OCI-LY1 (cell line): ENCODE results near the gene WDR70.
"Not testable (repeated sequence)": the region's sequence is repeated elsewhere in the genome, so short reads cannot be mapped to it uniquely, and the experiment has no call there.

Source experiments
- H2AFZ ChIP-seq: fragments of 200-600 bp; sonication (generic), shearing (Covaris generic); 2 replicates; pipeline ENCODE4 v1.6.0; 2014; ENCODE audit warnings: antibody characterized with exemption, mild to moderate bottlenecking, low read length
- H3F3A ChIP-seq: fragments of 200-600 bp; sonication (generic), shearing (Covaris generic); 2 replicates; pipeline ENCODE4 v1.6.0; 2014; ENCODE audit warnings: mild to moderate bottlenecking, antibody characterized with exemption, low read length, moderate library complexity; ENCODE audit not compliant: insufficient read depth
- H3K27ac ChIP-seq: fragments of 200-600 bp; sonication (generic); 2 replicates; pipeline ENCODE4 v1.5.1; 2014; ENCODE audit warnings: low read length, mixed run types, mild to moderate bottlenecking, low read depth; ENCODE audit not compliant: poor library complexity, severe bottlenecking
- H3K27me3 ChIP-seq: fragments of 200-600 bp; sonication (generic); 2 replicates; pipeline ENCODE4 v1.6.0; 2014; ENCODE audit warnings: antibody characterized with exemption, mild to moderate bottlenecking, low read length, moderate library complexity; ENCODE audit not compliant: insufficient read depth
- H3K36me3 ChIP-seq: fragments of 200-600 bp; sonication (generic); 2 replicates; pipeline ENCODE4 v1.6.1; 2014; ENCODE audit warnings: mild to moderate bottlenecking, antibody characterized with exemption, low read length, moderate library complexity, mixed read lengths; ENCODE audit not compliant: insufficient read depth
- H3K4me1 ChIP-seq: fragments of 200-600 bp; sonication (generic); 2 replicates; pipeline ENCODE4 v1.5.1; 2014; ENCODE audit warnings: mild to moderate bottlenecking, low read length, moderate library complexity; ENCODE audit not compliant: insufficient read depth, severe bottlenecking
- H3K4me2 ChIP-seq: fragments of 200-600 bp; sonication (generic), shearing (Covaris generic); 2 replicates; pipeline ENCODE4 v1.6.1; 2014; ENCODE audit warnings: low read length
- H3K4me3 ChIP-seq: fragments of 200-600 bp; sonication (generic); 2 replicates; pipeline ENCODE4 v1.5.1; 2014; ENCODE audit warnings: low read length, low read depth, mild to moderate bottlenecking, mixed read lengths; ENCODE audit not compliant: poor library complexity, severe bottlenecking
- H3K79me2 ChIP-seq: fragments of 200-600 bp; shearing (Covaris generic); 2 replicates; pipeline ENCODE4 v1.6.1; 2016; ENCODE audit warnings: mixed run types, low read length, mixed read lengths; ENCODE audit not compliant: insufficient read depth
- H3K9ac ChIP-seq: fragments of 200-600 bp; sonication (generic), shearing (Covaris generic); 2 replicates; pipeline ENCODE4 v1.6.1; 2014; ENCODE audit warnings: mild to moderate bottlenecking, low read length, mixed read lengths
- H3K9me2 ChIP-seq: fragments of 200-600 bp; sonication (generic), shearing (Covaris generic); 2 replicates; pipeline ENCODE4 v1.6.1; 2014; ENCODE audit warnings: low read depth, mild to moderate bottlenecking, low read length, mixed read lengths
- H3K9me3 ChIP-seq: fragments of 200-600 bp; shearing (Covaris generic); 2 replicates; pipeline ENCODE4 v1.6.1; 2014; ENCODE audit warnings: low read length, mixed read lengths
- H4K20me1 ChIP-seq: fragments of 200-600 bp; sonication (generic), shearing (Covaris generic); 2 replicates; pipeline ENCODE4 v1.6.0; 2016; ENCODE audit warnings: mild to moderate bottlenecking, low read length; ENCODE audit not compliant: insufficient read depth
- EZH2 ChIP-seq: fragments of 200-600 bp; sonication (generic), shearing (Covaris generic); IDR thresholded peaks from 2 replicates; pipeline ENCODE4 v1.8.0; 2017; ENCODE audit warnings: borderline replicate concordance, mixed run types, mild to moderate bottlenecking, antibody characterized with exemption, low read length, moderate library complexity, mixed read lengths
- TF ChIP-seq, protein P1 (sequence below): fragments of 200-600 bp; sonication (generic), shearing (Covaris generic); IDR thresholded peaks from 2 replicates; pipeline ENCODE4 v1.5.1; 2017; ENCODE audit warnings: mild to moderate bottlenecking, antibody characterized with exemption, low read length, moderate library complexity, mixed read lengths

Gene WDR70

DNA sequence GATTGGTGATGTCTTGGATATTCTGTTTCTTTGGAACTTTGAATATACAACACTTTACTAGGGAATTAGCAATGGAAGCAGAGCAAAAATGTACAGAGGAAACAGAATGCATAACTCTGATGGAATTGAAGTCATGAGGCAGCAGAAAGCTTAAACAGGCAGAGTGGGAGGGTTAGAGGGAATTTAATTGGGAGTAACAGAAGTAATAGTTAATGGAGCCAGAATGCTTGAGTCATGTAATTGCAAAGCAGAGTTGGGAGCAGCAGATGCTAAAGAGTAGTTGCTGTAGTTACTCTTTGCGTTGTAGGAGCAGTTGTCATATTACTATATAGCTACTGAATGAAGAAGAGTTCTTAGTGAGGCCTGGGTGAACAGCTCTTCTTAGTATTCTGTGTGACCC is 90.3 kb downstream of the WDR70 start:
- H3K27me3 ChIP-seq, H3K4me2 ChIP-seq, H3K9me2 ChIP-seq, H3K9ac ChIP-seq, H3K79me2 ChIP-seq, H3F3A ChIP-seq, H4K20me1 ChIP-seq, H3K4me3 ChIP-seq, H2AFZ ChIP-seq, H3K4me1 ChIP-seq, H3K36me3 ChIP-seq, H3K9me3 ChIP-seq, H3K27ac ChIP-seq: not testable (repeated sequence)

DNA sequence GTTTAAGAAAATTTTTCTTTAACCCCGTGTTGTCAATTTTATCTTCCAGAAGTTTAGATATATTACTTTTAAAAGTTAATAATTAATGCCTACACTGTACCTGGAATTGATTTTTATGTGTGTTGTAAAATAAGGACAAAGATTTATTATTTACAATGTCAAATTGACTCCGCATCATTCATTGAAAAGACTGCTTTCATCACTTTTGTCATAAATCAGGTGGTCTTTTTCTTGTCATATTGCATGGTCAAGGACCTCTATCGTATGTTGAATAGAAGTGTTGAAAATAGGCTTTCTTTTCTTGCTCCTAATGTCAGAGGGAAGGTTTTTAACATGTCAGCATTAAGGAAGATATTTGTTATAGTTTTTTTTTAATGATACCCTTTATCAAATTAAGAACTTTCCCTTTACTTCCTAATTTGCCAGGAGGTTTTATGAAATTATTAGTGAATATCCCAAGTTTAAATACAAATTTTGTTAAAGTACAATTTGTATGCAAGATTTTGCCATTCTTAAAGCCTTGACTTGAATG is 92.6 kb downstream of the WDR70 start:
- Histone ChIP-seq H3K27ac (no peak overlapping the region), H3K4me2 (no peak overlapping the region), H3K27me3 (no peaks in the 10 kb centered on the region), H3F3A (no peaks in the 10 kb centered on the region), H4K20me1 (no peaks in the 10 kb centered on the region), H3K9ac (no peak overlapping the region), H3K9me3 (peaks cover 3% of the 10 kb centered on the region), H3K79me2 (no peaks in the 10 kb centered on the region), H3K36me3 (no peaks in the 10 kb centered on the region), H3K9me2 (no peaks in the 10 kb centered on the region), H3K4me3 (no peak overlapping the region), H3K4me1 (no peaks in the 10 kb centered on the region), H2AFZ (no peak overlapping the region)
- TF ChIP-seq, protein P1, sequence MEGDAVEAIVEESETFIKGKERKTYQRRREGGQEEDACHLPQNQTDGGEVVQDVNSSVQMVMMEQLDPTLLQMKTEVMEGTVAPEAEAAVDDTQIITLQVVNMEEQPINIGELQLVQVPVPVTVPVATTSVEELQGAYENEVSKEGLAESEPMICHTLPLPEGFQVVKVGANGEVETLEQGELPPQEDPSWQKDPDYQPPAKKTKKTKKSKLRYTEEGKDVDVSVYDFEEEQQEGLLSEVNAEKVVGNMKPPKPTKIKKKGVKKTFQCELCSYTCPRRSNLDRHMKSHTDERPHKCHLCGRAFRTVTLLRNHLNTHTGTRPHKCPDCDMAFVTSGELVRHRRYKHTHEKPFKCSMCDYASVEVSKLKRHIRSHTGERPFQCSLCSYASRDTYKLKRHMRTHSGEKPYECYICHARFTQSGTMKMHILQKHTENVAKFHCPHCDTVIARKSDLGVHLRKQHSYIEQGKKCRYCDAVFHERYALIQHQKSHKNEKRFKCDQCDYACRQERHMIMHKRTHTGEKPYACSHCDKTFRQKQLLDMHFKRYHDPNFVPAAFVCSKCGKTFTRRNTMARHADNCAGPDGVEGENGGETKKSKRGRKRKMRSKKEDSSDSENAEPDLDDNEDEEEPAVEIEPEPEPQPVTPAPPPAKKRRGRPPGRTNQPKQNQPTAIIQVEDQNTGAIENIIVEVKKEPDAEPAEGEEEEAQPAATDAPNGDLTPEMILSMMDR, result no peak
- no peak for TF ChIP-seq EZH2

DNA sequence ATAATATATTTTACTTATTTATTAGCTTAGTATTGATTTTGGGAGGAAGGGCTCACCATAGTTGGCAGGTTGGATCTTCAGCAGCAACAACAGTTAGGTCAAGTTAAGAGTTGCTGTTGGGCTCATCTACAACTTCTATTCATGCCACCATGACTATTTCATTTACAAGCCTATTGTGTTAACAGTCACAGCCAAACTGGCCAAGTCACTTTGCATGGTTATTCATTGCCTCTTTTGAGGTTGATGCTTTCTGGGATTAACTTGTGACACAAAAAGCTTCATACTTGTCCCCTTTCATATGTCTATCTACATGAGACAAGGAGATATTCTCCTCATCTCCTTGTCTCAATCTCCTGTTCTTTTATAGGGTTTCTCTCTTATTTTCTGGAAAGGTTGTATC is 98.3 kb downstream of the WDR70 start:
- Histone ChIP-seq H3K9me2 (no peaks in the 10 kb centered on the region), H3K27ac (no peak overlapping the region), H3K9ac (no peak overlapping the region), H3K4me3 (no peak overlapping the region), H2AFZ (no peak overlapping the region), H4K20me1 (no peaks in the 10 kb centered on the region), H3K9me3 (peaks cover 5% of the 10 kb centered on the region; the same call in 1 of the 2 replicates), H3K4me2 (no peak overlapping the region), H3K79me2 (no peaks in the 10 kb centered on the region), H3F3A (no peaks in the 10 kb centered on the region), H3K36me3 (peaks cover 24% of the 10 kb centered on the region), H3K4me1 (no peaks in the 10 kb centered on the region), H3K27me3 (no peaks in the 10 kb centered on the region)
- TF ChIP-seq EZH2, result no peak
- TF ChIP-seq, protein P1, result no peak

DNA sequence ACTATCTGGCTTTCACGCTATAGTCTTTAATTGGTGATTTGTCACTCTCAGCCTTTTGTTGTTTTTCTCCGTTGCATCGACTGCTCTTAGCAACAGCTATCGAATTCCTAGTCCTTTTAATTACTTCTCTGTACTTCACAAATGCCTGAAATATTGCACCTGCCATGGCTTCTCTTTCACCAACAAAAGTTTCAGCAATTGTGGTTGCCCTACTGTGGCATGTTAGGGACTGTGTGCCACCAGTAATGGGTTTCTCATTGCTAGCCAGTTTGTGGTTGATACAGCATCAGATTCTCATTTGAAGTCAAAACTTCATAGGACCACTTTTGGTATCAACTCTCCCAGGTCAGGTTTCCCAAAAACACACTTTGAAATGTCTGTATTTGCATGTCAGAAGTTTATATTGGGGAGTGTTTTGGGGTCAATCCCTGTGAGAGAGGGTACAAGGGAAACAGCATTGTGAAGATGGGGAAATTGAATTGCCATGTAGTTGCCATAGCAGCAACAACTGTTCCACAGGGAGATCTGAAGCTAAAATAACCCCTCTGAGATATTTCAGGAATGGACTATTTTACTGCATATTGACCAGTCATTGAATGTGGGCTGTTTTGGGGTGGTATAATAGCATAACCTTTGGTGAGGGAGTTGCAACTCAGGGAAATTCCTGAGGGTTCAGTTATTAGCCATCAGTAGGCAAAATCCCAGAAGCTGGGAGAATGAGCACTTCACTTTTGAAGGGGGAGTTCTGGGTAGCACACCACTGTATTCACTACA is 99.2 kb downstream of the WDR70 start:
- Histone ChIP-seq H3K9me2 (no peaks in the 10 kb centered on the region), H3F3A (no peaks in the 10 kb centered on the region), H3K36me3 (peaks cover 24% of the 10 kb centered on the region), H3K4me3 (no peak overlapping the region), H4K20me1 (no peaks in the 10 kb centered on the region), H3K27ac (no peak overlapping the region), H3K4me1 (no peaks in the 10 kb centered on the region), H3K27me3 (no peaks in the 10 kb centered on the region), H3K9ac (no peak overlapping the region), H3K9me3 (peaks cover 5% of the 10 kb centered on the region; the same call in 1 of the 2 replicates), H2AFZ (no peak overlapping the region), H3K4me2 (no peak overlapping the region), H3K79me2 (no peaks in the 10 kb centered on the region)
- TF ChIP-seq, protein P1, result no peak
- TF ChIP-seq EZH2, result no peak

DNA sequence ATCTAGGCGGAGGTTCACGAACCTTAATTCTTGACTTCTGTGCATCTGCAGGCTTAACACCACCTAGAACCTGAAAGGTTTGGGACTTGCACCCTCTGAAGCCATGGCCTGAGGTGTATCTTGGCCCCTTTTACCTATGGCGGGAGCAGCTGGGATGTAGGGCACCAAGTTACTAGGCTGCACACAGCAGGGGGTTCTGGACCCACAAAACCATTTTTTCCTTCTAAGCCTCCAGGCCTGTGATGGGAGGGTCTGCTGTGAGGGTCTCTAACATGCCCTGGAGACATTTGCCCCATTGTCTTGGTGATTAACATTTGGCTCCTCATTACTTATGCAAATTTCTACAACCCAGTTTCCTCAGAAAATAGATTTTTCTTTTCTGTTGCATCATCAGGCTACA is 102.3 kb downstream of the WDR70 start:
- H3K27ac ChIP-seq, H4K20me1 ChIP-seq, H3K79me2 ChIP-seq, H3K9me2 ChIP-seq, H3K27me3 ChIP-seq, H3K4me1 ChIP-seq, H3K9ac ChIP-seq, H3K4me2 ChIP-seq, H2AFZ ChIP-seq, H3K4me3 ChIP-seq, H3K9me3 ChIP-seq, H3F3A ChIP-seq: not testable (repeated sequence)
- H3K36me3 ChIP-seq, result peaks cover 24% of the 10 kb centered on the region
